Fibroblast of villous mesenchyme (primary cell): ENCODE results near the gene PRLR. TPM values are rescaled to one million over a fixed set of nuclear protein-coding genes. Genes with fewer than 3 reads are reported as not detected.

Experiments used
- DNase-seq: peaks from one replicate; pipeline ENCODE4 v3.0.0-alpha.2; 2010; ENCODE audit warnings: low read depth
- H3K4me3 ChIP-seq: 2 replicates; pipeline ENCODE4 v1.5.1; 2011; ENCODE audit warnings: low read depth, mild to moderate bottlenecking, low read length
- total RNA-seq: library from RNA; depleted of rRNA; stranded (reverse); fragments of >200 nt; gene quantifications from 2 replicates; pipeline ENCODE4 v1.2.3, GENCODE V29; 2012
- TF ChIP-seq, protein P1 (sequence below): IDR thresholded peaks from 2 replicates; pipeline ENCODE4 v1.5.1; 2012; ENCODE audit warnings: low read depth, mild to moderate bottlenecking, low read length; ENCODE audit not compliant: insufficient read depth

PRLR gene
- total RNA-seq, 1 donor: 3.5 TPM

DNA sequence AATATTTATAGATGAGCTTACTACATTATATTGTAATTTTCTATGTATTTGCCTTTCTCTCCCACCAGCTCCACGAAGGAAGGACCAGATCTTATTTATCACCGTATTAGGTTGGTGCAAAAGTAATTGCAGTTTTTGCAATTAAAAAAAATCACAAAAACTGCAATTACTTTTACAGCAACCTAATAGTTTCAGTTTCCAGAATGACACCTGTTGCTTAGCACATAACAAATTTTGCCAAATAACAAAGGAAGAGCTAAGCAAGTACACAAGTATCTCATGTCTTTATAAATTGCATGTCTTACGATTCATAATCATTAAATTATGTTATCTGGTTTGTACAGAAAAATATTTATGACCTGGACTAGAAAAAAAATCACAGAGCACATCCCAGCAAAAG is 228.4 kb downstream of the PRLR start:
- no peak overlapping the region for H3K4me3 ChIP-seq
- TF ChIP-seq, protein P1, sequence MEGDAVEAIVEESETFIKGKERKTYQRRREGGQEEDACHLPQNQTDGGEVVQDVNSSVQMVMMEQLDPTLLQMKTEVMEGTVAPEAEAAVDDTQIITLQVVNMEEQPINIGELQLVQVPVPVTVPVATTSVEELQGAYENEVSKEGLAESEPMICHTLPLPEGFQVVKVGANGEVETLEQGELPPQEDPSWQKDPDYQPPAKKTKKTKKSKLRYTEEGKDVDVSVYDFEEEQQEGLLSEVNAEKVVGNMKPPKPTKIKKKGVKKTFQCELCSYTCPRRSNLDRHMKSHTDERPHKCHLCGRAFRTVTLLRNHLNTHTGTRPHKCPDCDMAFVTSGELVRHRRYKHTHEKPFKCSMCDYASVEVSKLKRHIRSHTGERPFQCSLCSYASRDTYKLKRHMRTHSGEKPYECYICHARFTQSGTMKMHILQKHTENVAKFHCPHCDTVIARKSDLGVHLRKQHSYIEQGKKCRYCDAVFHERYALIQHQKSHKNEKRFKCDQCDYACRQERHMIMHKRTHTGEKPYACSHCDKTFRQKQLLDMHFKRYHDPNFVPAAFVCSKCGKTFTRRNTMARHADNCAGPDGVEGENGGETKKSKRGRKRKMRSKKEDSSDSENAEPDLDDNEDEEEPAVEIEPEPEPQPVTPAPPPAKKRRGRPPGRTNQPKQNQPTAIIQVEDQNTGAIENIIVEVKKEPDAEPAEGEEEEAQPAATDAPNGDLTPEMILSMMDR: no peak
- no peak for DNase-seq

Other genes with a start within 250 kb of the PRLR start
- under 0.01 TPM in 1 of 2 replicates, not detected in the other for gene AGXT2, start 182.5 kb downstream of the PRLR start, total RNA-seq